Aorta (tissue), 5 donors: ENCODE results near the gene DUSP2. TPM values are rescaled to one million over a fixed set of nuclear protein-coding genes. Genes with fewer than 3 reads are reported as not detected.
A peak's percentile ranks its signal among the peaks of the same experiment; 100 is the strongest.

ENCODE experiments used
- ATAC-seq: fragments of 200-7000 bp; cut with Tn5 transposase; one replicate; pipeline ENCODE4 v1.9.1; 2022; ENCODE audit warnings: moderate library complexity; ENCODE audit not compliant: low FRiP score
- DNase-seq, 2 donors: peaks; one replicate each; pipeline ENCODE4 v3.0.0-alpha.2; 2020
- H3K27ac ChIP-seq, 2 donors: one replicate each; pipeline ENCODE4 v1.5.1; 2013; ENCODE audit warnings: low read length in 2 of 2, mild to moderate bottlenecking in 2 of 2, moderate library complexity in 2 of 2, control low read depth in 1 of 2, inconsistent platforms in 1 of 2, low read depth in 1 of 2
- H3K27me3 ChIP-seq, 2 donors: one replicate each; pipeline ENCODE4 v1.6.1; 2013; ENCODE audit warnings: control low read depth in 1 of 2, low read length in 1 of 2, mild to moderate bottlenecking in 1 of 2, moderate library complexity in 1 of 2; ENCODE audit not compliant: insufficient read depth in 2 of 2, control insufficient read depth in 1 of 2
- H3K36me3 ChIP-seq, 2 donors: one replicate each; pipeline ENCODE4 v1.6.1; 2013; ENCODE audit warnings: control low read depth in 1 of 2, low read length in 1 of 2, mild to moderate bottlenecking in 1 of 2; ENCODE audit not compliant: insufficient read depth in 2 of 2, control insufficient read depth in 1 of 2
- H3K4me1 ChIP-seq, 2 donors: one replicate each; pipeline ENCODE4 v1.6.1; 2013; ENCODE audit warnings: low read length in 2 of 2, control low read depth in 1 of 2, mild to moderate bottlenecking in 1 of 2, moderate library complexity in 1 of 2; ENCODE audit not compliant: insufficient read depth in 2 of 2, control insufficient read depth in 1 of 2
- H3K4me3 ChIP-seq, 2 donors: one replicate each; pipeline ENCODE4 v1.5.1; 2013; ENCODE audit warnings: low read length in 2 of 2, control low read depth in 1 of 2, mild to moderate bottlenecking in 1 of 2
- H3K9me3 ChIP-seq: one replicate; pipeline ENCODE4 v1.6.1; 2013; ENCODE audit warnings: mild to moderate bottlenecking, low read length; ENCODE audit not compliant: control insufficient read depth
- WGBS, 2 donors: extraction: QIAGEN DNeasy Blood & Tissue Kit; methylation state at CpG; one replicate each; pipeline ENCODE4 v1.1.7; 2013; 5-methylcytosine and 5-hydroxymethylcytosine counted together
- intact Hi-C, 2 donors: fragments of 100-400 bp; cut with DNase I; formaldehyde crosslinking; loops; one replicate each; pipeline versions ENCODE4 v1.14.2 to v1.15.0; 2022
- polyA plus RNA-seq, 2 donors: library from polyadenylated mRNA; stranded (reverse); fragments of 200-250 nt; gene quantifications; one replicate each; pipeline ENCODE4 v1.2.3, GENCODE V29; 2013
- total RNA-seq, 2 donors: library from RNA; stranded (reverse); fragmentation: NEBNext Ultra II Directional; extraction: Animal tissue kit (Norgen Biotek cat#: 25700); gene quantifications; one replicate each; pipeline ENCODE4 v1.2.1, GENCODE V29; 2021
- donor health status: healthy with polysubstance abuse.
- donor health status: Bipolar disorder and iron deficiency.
- donor health status: DM: no; HTN: no; CAD: no.
- donor health status: DM: no; HTN: no; CAD: no.
- donor health status: DM: yes; HTN: yes; CAD: no.

Gene DUSP2
- total and polyA plus RNA-seq, 4 donors, result 1.2 to 7.5 (median 3.8) TPM

DNA sequence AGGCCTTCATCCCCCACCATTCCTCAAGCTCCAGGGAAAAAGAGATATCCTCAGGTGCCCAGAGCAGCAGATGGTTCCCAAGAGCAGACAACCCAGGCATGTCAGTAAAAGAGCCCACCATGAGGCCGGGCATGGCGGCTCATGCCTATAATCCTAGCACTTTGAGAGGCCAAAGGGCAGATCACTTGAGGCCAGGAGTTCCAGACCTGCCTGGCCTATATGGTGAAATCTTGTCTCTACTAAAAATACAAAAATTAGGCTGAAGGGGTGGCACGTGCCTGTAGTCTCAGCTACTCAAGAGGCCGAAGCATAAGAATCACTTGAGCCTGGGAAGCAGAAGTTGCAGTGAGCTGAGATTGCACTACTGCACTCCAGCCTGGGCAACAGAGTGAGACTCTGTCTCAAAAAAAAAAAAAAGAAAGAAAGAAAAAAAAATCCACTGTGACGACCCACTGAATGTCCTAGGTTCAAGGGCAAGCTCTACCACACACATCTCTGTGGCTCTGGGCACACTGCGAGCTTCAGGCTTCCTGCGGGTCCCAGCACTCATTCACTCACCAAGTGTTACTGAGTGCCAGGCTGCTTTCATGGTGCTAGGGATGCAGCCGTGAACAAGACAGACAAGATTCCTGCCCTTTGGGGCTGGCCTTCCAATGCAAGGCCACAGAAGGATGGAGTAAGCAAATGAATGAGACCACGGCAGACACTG, 6.5 kb upstream of the DUSP2 start:
- no peak overlapping the region for H3K4me3 ChIP-seq
- no peaks in the 10 kb centered on the region for H3K4me1 ChIP-seq
- DNase-seq, result peak in 1 of 2 donors; percentile 15
- intact Hi-C loops, result no loop called here
- no peaks in the 10 kb centered on the region for H3K9me3 ChIP-seq
- ATAC-seq, result no peak
- no peaks in the 10 kb centered on the region for H3K36me3 ChIP-seq
- H3K27ac ChIP-seq, result no peak overlapping the region
- whole genome bisulfite sequencing, 2 donors, result 94 to 96% methylated on average over 9 of the region's 9 CpGs
- H3K27me3 ChIP-seq, result no peaks in the 10 kb centered on the region

- 95 to 96% methylated on average over 14 of the region's 14 CpGs for WGBS, 2 donors
- no peak for ATAC-seq
- no peaks in the 10 kb centered on the region for H3K27me3 ChIP-seq
Measured at GRCh38 chr2:96150791-96151594, 5.8 kb upstream of the DUSP2 start.

DNA sequence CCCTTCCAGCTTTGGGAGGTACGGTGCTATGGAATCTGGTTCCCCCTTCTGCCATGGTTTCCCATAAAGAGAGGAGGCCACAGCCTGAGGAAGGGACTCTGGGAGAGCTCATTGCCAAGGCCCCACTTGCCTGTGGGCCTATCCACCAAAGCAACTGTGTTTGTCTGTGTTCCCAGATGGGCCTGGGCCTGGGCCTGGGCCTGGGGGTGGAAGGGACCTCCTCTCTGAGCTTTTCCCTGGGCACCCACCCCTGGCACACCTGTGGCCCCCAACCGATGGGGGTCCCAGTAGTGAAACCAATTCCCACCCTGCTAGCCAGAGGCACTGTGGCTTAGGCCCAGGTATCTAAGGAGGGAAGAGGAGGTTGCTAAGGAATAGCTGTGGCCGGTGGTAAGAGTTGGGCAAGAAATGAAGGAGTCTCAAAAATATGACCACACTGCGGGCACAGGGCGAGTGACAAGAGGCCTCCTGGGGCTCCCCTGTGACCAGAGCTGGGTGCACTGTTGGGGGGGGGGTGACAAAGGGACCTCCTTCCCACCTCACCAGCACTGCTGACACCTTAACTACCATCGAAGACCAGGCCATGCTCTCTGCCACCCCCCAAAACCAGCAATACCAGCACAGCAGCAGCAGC, 4.9 kb upstream of the DUSP2 start:
- H3K27ac ChIP-seq, result no peak overlapping the region
- DNase-seq (peak; percentile 41 to 43), ATAC-seq (no peak)
- no peaks in the 10 kb centered on the region for H3K27me3 ChIP-seq
- H3K4me1 ChIP-seq, result no peaks in the 10 kb centered on the region
- intact Hi-C loops, result no loop called here
- H3K36me3 ChIP-seq, result no peaks in the 10 kb centered on the region
- H3K4me3 ChIP-seq, result no peak overlapping the region
- whole genome bisulfite sequencing, 2 donors, result 95 to 96% methylated on average over 6 of the region's 6 CpGs
- no peaks in the 10 kb centered on the region for H3K9me3 ChIP-seq

More at GRCh38 chr2:96150791-96151594, 5.8 kb upstream of the DUSP2 start:
- no peaks in the 10 kb centered on the region for H3K4me1 ChIP-seq
- no peaks in the 10 kb centered on the region for H3K9me3 ChIP-seq
- no peak overlapping the region for H3K27ac ChIP-seq
- DNase-seq, result peak in 1 of 2 donors; percentile 62
- no peaks in the 10 kb centered on the region for H3K36me3 ChIP-seq
- H3K4me3 ChIP-seq, result no peak overlapping the region
- intact Hi-C loops, result no loop called here

GRCh38 chr2:96148410-96149217, 3.4 kb upstream of the DUSP2 start:
- intact Hi-C loops, result loop anchor here (5.0 to 10.0 kb wide), 2 partner anchors 104 to 356 kb away; partner anchors contain the start of gene NEURL3 (in 1 of the 2)
- DNase-seq, result peak; percentile 91
- H3K4me3 ChIP-seq, result no peak overlapping the region
- H3K4me1 ChIP-seq, result no peaks in the 10 kb centered on the region
- 54 to 57% methylated on average over 25 to 29 of the region's 29 CpGs for WGBS, 2 donors
- H3K27ac ChIP-seq, result no peak overlapping the region
- no peaks in the 10 kb centered on the region for H3K36me3 ChIP-seq
- peak; percentile 43 for ATAC-seq
- H3K27me3 ChIP-seq, result no peaks in the 10 kb centered on the region
- H3K9me3 ChIP-seq, result no peaks in the 10 kb centered on the region

GRCh38 chr2:96147593-96148201, 2.5 kb upstream of the DUSP2 start:
- intact Hi-C loops, result loop anchor here (5.0 to 10.0 kb wide), 2 partner anchors 105 to 357 kb away; partner anchors contain the start of gene NEURL3 (in 1 of the 2)
- WGBS, 2 donors, result 45 to 48% methylated on average over 9 of the region's 9 CpGs
- H3K4me3 ChIP-seq, result no peak overlapping the region
- H3K27me3 ChIP-seq, result no peaks in the 10 kb centered on the region
- peak overlapping the region in 1 of 2 donors; percentile 36 for H3K27ac ChIP-seq
- ATAC-seq, result no peak
- H3K4me1 ChIP-seq, result no peaks in the 10 kb centered on the region
- peak; percentile 38 to 56 for DNase-seq
- no peaks in the 10 kb centered on the region for H3K9me3 ChIP-seq
- no peaks in the 10 kb centered on the region for H3K36me3 ChIP-seq

DNA sequence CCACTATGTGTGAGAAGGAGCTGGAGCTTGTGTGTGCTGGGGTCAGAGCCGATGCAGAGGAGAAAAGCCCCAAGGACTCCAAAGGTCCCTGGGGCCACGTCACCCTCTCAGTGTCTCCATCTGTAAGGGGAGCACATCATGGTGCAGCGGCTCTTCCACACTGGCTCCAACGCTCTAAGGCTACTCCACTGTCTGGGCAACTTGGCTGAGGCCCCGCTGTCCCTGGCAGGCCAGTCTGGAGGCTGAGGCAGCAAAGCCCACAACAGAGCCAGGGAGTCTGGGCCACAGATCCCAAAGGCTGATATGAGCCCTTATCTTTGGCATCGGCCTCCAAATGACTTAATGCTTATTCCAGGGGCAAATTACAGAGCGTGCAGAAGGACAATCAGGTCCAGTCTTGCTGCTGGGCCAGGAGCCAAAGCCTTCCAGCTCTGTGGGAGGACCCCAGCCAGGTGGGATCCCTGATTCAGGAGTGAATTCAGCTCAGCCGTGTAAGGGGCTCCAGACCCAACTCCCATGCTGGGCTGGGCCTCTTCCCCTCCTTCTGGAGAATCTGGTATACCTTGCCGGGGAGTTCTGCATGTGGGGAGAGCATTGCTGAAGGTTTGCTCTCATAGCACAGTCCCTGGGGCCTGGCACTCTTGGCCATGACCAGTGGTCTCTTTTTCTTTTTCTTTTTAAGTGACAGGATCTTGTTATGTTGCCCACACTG, 1.8 kb upstream of the DUSP2 start:
- Histone ChIP-seq H3K9me3 (no peaks in the 10 kb centered on the region), H3K27ac (peak overlapping the region in 1 of 2 donors; percentile 36), H3K4me3 (no peak overlapping the region), H3K36me3 (no peaks in the 10 kb centered on the region), H3K27me3 (no peaks in the 10 kb centered on the region), H3K4me1 (no peaks in the 10 kb centered on the region)
- DNase-seq (peak; percentile 76), ATAC-seq (no peak)
- WGBS, 2 donors, result 9 to 14% methylated on average over 9 of the region's 9 CpGs
- intact Hi-C loops, result loop anchor here (5.0 to 10.0 kb wide), 2 partner anchors 105 to 358 kb away; partner anchors contain the start of gene NEURL3 (in 1 of the 2)

DNA sequence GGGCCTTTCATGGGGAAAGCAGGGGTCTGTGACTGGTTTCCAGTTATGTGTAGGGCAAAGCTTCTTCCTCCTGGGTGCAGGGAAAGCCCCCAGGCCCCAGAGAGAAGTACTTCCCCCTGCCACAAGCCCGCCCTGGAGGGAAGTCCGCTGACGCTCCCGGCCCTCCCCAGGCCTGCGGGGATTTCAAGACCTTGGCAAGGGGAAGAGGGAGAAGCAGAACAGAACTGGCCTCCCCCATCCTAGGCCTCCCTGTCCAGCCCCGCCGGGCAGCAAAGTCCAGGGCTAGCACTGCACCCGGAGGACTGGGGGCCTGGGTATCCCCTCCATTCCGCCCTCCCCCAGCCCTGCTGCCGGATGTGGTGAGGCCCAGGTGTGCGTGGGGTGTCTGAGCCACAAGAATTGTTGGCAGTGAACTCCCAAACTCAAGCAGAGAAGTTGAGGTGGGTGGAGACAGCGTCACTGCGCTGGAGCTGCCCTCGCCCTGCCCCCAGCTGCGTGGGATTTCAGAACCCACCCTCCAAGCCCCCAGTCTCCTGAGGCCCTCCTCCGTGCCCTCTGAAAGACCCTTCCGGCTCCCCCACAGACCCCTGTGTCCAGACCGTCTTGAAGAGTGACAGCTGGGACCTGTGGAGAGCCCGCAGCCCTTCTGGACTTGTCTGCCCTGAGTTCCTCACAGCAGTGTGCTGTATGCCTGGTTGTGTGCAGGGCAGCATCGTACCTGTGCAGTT, 1.1 kb upstream of the DUSP2 start:
- WGBS, 2 donors, result 39 to 45% methylated on average over 20 of the region's 20 CpGs
- H3K27me3 ChIP-seq, result no peaks in the 10 kb centered on the region
- H3K4me1 ChIP-seq, result no peaks in the 10 kb centered on the region
- H3K36me3 ChIP-seq, result no peaks in the 10 kb centered on the region
- intact Hi-C loops, result loop anchor here (5.0 to 10.0 kb wide), 2 partner anchors 106 to 358 kb away; partner anchors contain the start of gene NEURL3 (in 1 of the 2)
- ATAC-seq (no peak), DNase-seq (peak; percentile 80 to 90)
- H3K27ac ChIP-seq, result peak overlapping the region; percentile 6 to 26
- no peak overlapping the region for H3K4me3 ChIP-seq
- H3K9me3 ChIP-seq, result no peaks in the 10 kb centered on the region
